GM21515 (cell line): ENCODE data around the gene GTF2A1.

Experiments used
- ATAC-seq: cut with Tn5 transposase; IDR thresholded peaks from one replicate; pipeline ENCODE4 v1.9.1; 2021; ENCODE audit not compliant: unreplicated experiment

GTF2A1 gene

DNA sequence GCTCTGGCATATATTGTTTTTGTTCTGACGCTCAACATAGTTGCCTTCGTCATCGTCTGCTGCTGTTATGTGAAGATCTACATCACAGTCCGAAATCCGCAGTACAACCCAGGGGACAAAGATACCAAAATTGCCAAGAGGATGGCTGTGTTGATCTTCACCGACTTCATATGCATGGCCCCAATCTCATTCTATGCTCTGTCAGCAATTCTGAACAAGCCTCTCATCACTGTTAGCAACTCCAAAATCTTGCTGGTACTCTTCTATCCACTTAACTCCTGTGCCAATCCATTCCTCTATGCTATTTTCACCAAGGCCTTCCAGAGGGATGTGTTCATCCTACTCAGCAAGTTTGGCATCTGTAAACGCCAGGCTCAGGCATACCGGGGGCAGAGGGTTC lies 77.0 kb downstream of the GTF2A1 start:
- ATAC-seq, result no peak

DNA sequence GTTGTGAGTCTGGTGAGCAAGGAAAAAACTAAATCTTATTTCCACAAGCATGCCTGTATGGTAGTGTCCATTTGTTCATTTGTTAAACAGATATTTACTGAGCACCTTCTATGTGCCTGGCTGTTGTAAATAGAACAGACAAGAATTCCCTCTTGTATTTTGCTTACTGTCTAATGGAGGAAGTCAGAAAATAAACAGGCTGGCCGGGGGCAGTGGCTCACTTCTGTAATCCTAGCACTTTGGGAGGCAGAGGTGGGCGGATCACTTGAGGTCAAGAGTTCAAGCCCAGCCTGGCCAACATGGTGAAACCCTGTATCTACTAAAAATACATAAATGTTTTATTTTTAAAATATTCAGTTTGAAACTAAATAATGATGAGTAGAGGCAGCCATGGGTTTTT lies 79.3 kb downstream of the GTF2A1 start:
- ATAC-seq, result no peak

DNA sequence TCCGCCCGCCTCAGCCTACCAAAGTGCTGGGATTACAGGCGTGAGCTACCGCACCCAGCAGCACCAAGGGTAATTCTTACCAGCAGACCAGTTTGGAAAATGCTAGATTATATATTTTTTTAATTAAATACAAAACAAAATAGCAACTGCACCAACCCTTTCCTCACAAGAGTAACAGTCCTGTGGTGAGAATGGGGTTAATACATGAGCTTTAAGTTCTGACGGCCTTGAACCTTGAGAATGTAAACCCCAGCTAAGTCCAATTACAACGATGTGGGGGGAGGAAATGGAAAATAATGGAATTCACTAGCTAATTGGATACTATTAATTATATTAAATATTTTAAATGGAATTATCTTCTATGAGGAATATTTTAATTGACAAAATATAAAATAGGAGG lies 82.3 kb downstream of the GTF2A1 start:
- ATAC-seq, result no peak

DNA sequence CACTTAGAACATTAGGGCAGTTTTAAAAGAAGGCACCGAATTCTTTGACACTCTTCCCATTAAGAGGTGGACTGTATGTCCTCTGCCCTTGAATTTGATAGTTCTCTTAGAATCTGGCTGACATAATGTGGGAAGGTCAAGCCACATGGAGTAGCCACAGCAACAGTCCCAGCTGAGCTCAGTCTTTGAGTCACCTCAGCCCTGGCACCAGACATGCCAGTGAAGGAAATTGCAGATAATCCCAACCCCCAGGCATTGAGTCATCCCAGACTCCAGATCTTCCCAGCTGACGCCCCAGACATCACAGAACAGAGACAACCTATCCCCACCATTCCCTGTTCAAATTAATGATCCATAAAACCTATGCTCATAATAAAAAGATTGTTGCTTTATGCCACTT lies 83.4 kb downstream of the GTF2A1 start:
- ATAC-seq, result no peak

DNA sequence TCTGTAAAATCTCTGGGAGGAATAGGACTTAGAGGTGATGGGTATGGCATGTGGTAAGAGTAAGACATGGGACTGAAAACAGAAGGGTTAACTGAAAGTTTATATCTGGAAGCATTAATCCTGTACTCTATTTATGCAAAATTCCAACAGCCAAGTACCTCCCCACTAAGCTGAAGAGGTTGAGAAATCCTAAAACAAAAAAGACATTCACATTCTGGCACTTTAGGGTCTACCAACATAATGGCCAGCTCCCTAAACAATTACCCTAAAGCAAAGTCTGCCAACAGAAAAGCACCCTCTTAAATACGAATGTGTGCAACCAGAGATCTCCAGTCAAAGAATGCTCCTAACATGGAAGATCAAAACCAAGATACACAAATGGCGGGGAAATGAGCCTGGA lies 87.4 kb downstream of the GTF2A1 start:
- no peak for ATAC-seq

DNA sequence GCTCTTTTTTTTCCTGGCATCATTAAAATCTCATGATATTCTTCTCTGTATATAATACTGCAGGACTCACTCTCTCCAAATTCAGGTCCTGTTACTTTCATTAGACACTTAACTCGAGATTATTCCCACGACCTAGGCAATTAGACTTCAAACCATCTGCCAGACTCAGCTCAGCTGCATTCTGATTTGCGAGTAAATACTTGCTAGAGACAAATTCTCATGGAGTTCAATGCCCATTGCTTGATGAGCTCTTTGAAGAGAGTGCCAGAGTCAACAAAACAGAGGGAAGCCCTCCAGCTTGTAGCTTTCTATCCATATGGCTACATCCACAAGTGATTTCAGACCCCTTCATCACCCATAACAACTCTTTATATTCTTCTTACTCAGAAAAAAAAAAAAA lies 88.3 kb downstream of the GTF2A1 start:
- ATAC-seq, result no peak

DNA sequence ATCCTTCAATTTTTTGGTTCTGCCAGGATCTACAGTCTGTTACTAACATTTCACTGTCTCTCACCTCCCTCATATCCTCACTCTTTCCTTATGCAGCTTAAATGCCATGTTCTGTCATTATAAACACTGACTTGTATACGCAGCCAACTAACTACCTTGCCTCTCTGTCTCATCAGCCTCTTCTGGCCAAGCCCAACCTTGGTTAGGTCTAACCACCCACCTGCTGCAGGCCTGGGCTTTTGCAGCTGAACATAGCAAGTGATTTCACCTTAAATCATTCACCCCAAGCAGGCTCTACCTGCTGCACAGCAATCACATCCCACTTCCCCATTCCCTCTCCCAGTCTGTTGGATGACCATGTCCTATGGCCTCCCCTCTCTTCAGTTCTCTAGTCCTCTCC lies 91.5 kb downstream of the GTF2A1 start:
- ATAC-seq, result no peak

DNA sequence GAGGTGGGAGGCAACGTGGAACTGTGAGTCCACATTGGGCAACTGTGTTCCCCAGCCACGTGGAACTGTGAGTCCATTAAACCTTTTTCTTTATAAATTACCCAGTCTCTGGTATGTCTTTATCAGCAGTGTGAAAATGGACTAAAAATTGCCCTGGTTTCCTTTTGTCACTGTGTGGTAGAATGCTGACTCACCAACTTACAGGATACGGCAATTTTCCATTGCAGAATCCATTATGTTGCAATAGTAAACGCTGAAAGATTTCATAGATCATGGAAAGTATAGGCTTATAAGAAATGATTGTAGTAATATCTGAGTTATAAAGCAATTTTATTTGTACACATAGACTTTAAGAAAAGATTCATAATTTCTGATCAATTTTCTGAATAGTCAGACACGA lies 93.0 kb downstream of the GTF2A1 start:
- no peak for ATAC-seq

DNA sequence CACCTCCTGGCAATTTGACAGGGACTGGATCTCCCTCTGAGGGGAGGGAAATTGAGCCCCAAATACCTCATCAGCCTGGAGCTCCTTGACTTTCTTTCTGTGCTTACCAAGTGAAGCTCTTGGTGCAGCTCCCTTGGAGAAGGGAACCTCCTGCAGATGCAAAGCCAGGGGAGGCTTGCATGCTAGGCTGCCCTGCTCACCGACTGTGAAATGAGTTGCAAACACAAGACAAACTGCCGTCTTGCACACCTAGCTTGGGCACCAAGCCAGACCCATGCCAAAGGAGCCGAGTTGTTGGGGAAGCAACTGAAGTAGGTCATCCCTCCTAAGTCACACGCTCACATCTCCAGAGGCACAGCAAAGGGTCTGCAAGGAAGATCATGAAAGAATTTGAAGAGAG lies 95.2 kb downstream of the GTF2A1 start:
- ATAC-seq, result no peak
